H1 (cell line): ENCODE measurements around the gene RBP5. TPM values are rescaled to one million over a fixed set of nuclear protein-coding genes. Genes with fewer than 3 reads are reported as not detected.

Experiments used
- CTCF ChIA-PET: fragments of 300-600 bp; sonication (Branson Sonifier 250); formaldehyde crosslinking; loops from one replicate; lab custom pipeline; 2021; ENCODE audit not compliant: partially characterized antibody; lab: Charles Lee
- POLR2A ChIA-PET: fragments of 300-600 bp; sonication (Branson Sonifier 250); formaldehyde crosslinking; loops from one replicate; lab custom pipeline; 2021; ENCODE audit warnings: inconsistent platforms; ENCODE audit not compliant: partially characterized antibody; lab: Charles Lee
- DNase-seq, 2 experiments: peaks; one replicate each; pipeline versions ENCODE4 v3.0.0 to v3.0.0-alpha.2; 2010 to 2022; ENCODE audit warnings: low spot score in 2 of 2, low read depth in 1 of 2, mixed read lengths in 1 of 2
- FAIRE-seq: peaks from 2 replicates; lab custom pipeline; 2011; peaks lifted over from hg19 to GRCh38; lab: Jason Lieb, UNC
- H2AFZ ChIP-seq: 2 replicates; pipeline ENCODE4 v1.8.1; 2012; ENCODE audit warnings: low read length, inconsistent platforms
- H2AK5ac ChIP-seq: 2 replicates; pipeline ENCODE4 v1.6.1; 2013; ENCODE audit warnings: low read depth, low read length
- H2BK120ac ChIP-seq: replicated peaks from 2 replicates; pipeline ENCODE3; 2013; ENCODE audit warnings: low read depth, low read length, inconsistent platforms
- H2BK12ac ChIP-seq: 2 replicates; pipeline ENCODE4 v1.6.1; 2013; ENCODE audit warnings: low read depth, low read length
- H2BK15ac ChIP-seq: 2 replicates; pipeline ENCODE4 v1.6.1; 2013; ENCODE audit warnings: low read length
- H2BK20ac ChIP-seq: 2 replicates; pipeline ENCODE4 v1.6.1; 2013; ENCODE audit warnings: low read length
- H2BK5ac ChIP-seq: 2 replicates; pipeline ENCODE4 v1.6.1; 2013; ENCODE audit warnings: low read depth, low read length
- H3K14ac ChIP-seq: 2 replicates; pipeline ENCODE4 v1.6.1; 2013; ENCODE audit warnings: inconsistent platforms; ENCODE audit not compliant: insufficient read length
- H3K18ac ChIP-seq: 2 replicates; pipeline ENCODE4 v1.6.1; 2013; ENCODE audit warnings: low read length; ENCODE audit errors: extremely low read depth
- H3K23ac ChIP-seq: 2 replicates; pipeline ENCODE4 v1.6.1; 2013; ENCODE audit warnings: inconsistent platforms; ENCODE audit not compliant: insufficient read length
- H3K23me2 ChIP-seq: 2 replicates; pipeline ENCODE4 v1.6.1; 2013; ENCODE audit warnings: low read depth, low read length
- H3K27ac ChIP-seq: 2 replicates; pipeline ENCODE4 v1.6.1; 2011; ENCODE audit warnings: low read depth, low read length, inconsistent platforms
- H3K27me3 ChIP-seq, 4 experiments: replicated peaks in 1 of 4; 1 replicate in 1 of 4; 2 replicates in 3 of 4; pipeline versions ENCODE4 v1.6.1 to v1.8.1; 2011 to 2013; ENCODE audit warnings: low read length in 3 of 4, mild to moderate bottlenecking in 3 of 4, inconsistent platforms in 2 of 4, mixed read lengths in 2 of 4, moderate library complexity in 1 of 4; ENCODE audit not compliant: control insufficient read depth in 3 of 4, insufficient read depth in 3 of 4; ENCODE audit errors: extremely low read depth in 1 of 4
- H3K36me3 ChIP-seq, 4 experiments: 2 replicates each; pipeline versions ENCODE4 v1.6.1 to v1.8.1; 2011 to 2013; ENCODE audit warnings: mild to moderate bottlenecking in 4 of 4, low read length in 3 of 4, moderate library complexity in 2 of 4, control low read depth in 1 of 4, inconsistent platforms in 1 of 4; ENCODE audit not compliant: insufficient read depth in 4 of 4, control insufficient read depth in 2 of 4
- H3K4ac ChIP-seq: replicated peaks from 2 replicates; pipeline ENCODE3; 2013; ENCODE audit warnings: low read length, low read depth, mixed read lengths, inconsistent platforms; ENCODE audit not compliant: insufficient read length
- H3K4me1 ChIP-seq, 4 experiments: replicated peaks in 1 of 4; 1 replicate in 1 of 4; 2 replicates in 3 of 4; pipeline versions ENCODE4 v1.6.1 to v1.8.1; 2011 to 2013; ENCODE audit warnings: low read length in 3 of 4, inconsistent platforms in 2 of 4, mixed read lengths in 1 of 4; ENCODE audit not compliant: insufficient read depth in 4 of 4, control insufficient read depth in 3 of 4
- H3K4me2 ChIP-seq, 2 experiments: 2 replicates each; pipeline versions ENCODE4 v1.6.1 to v1.8.1; 2011 to 2013; ENCODE audit warnings: low read depth in 2 of 2, low read length in 2 of 2, control low read depth in 1 of 2, inconsistent platforms in 1 of 2, mild to moderate bottlenecking in 1 of 2; ENCODE audit not compliant: insufficient read depth in 1 of 2
- H3K4me3 ChIP-seq, 4 experiments: fragments of 200-600, 300-600 bp in 1 of 4; sonication (generic), shearing (Covaris generic), sonication (Bioruptor Twin) in 1 of 4; 2 replicates each; pipeline versions ENCODE4 v1.5.1 to v1.8.1; 2011 to 2016; ENCODE audit warnings: low read length in 4 of 4, low read depth in 3 of 4, control low read depth in 2 of 4, inconsistent platforms in 2 of 4, mild to moderate bottlenecking in 2 of 4, mixed read lengths in 1 of 4, moderate library complexity in 1 of 4; ENCODE audit not compliant: insufficient read depth in 2 of 4; ENCODE audit errors: extremely low read depth in 1 of 4
- H3K56ac ChIP-seq: replicated peaks from 2 replicates; pipeline ENCODE3; 2013; ENCODE audit warnings: low read depth, mild to moderate bottlenecking, mixed read lengths, low read length, inconsistent platforms; ENCODE audit not compliant: insufficient read length
- H3K79me1 ChIP-seq: 2 replicates; pipeline ENCODE4 v1.6.1; 2013; ENCODE audit warnings: low read depth, low read length, control low read depth
- H3K79me2 ChIP-seq, 2 experiments: 2 replicates each; pipeline versions ENCODE4 v1.6.1 to v1.8.1; 2012 to 2013; ENCODE audit warnings: low read length in 2 of 2, mild to moderate bottlenecking in 2 of 2, inconsistent platforms in 1 of 2; ENCODE audit not compliant: insufficient read depth in 2 of 2, control insufficient read depth in 1 of 2
- H3K9ac ChIP-seq, 4 experiments: replicated peaks in 1 of 4; 1 replicate in 1 of 4; 2 replicates in 3 of 4; pipeline versions ENCODE4 v1.6.1 to v1.8.1; 2011 to 2013; ENCODE audit warnings: low read depth in 3 of 4, low read length in 3 of 4, control low read depth in 2 of 4, mild to moderate bottlenecking in 2 of 4, moderate library complexity in 2 of 4, inconsistent platforms in 1 of 4; ENCODE audit errors: extremely low read depth in 1 of 4
- H3K9me3 ChIP-seq, 2 experiments: 2 replicates each; pipeline versions ENCODE4 v1.6.1 to v1.8.1; 2012 to 2013; ENCODE audit warnings: mild to moderate bottlenecking in 2 of 2, moderate library complexity in 2 of 2, control low read depth in 1 of 2, inconsistent platforms in 1 of 2, low read depth in 1 of 2, low read length in 1 of 2, mixed read lengths in 1 of 2; ENCODE audit not compliant: insufficient read depth in 2 of 2
- H4K20me1 ChIP-seq, 2 experiments: replicated peaks in 1 of 2; 2 replicates each; pipeline versions ENCODE3 to v1.8.1; 2011 to 2013; ENCODE audit warnings: inconsistent platforms in 2 of 2, low read length in 2 of 2, mild to moderate bottlenecking in 1 of 2; ENCODE audit not compliant: insufficient read depth in 2 of 2, control insufficient read depth in 1 of 2
- H4K5ac ChIP-seq: 2 replicates; pipeline ENCODE4 v1.6.1; 2013; ENCODE audit warnings: low read length, low read depth, mixed read lengths, inconsistent platforms; ENCODE audit not compliant: insufficient read length
- H4K8ac ChIP-seq: 2 replicates; pipeline ENCODE4 v1.8.0; 2013; ENCODE audit warnings: mild to moderate bottlenecking, moderate library complexity, low read length, inconsistent platforms; ENCODE audit not compliant: insufficient read depth; ENCODE audit errors: extremely low read depth
- H4K91ac ChIP-seq: replicated peaks from 2 replicates; pipeline ENCODE3; 2013; ENCODE audit warnings: low read length, mixed read lengths, inconsistent platforms; ENCODE audit not compliant: insufficient read length
- CBX5 ChIP-seq: fragments of 300-800, 300-1000 bp; sonication (generic); IDR thresholded peaks from 2 replicates; pipeline ENCODE4 v1.7.1; 2016; ENCODE audit warnings: antibody characterized with exemption, low read length, low read depth
- WGBS, 2 experiments: shearing (Covaris generic) in 1 of 2; methylation state at CpG; one replicate each; pipeline versions ENCODE4 v1.1.6 to v1.1.7; 2013 to 2015; ENCODE audit warnings: low lambda C conversion rate in 2 of 2, mixed read lengths in 2 of 2, inconsistent platforms in 1 of 2, low coverage in 1 of 2, missing lambda C conversion rate in 1 of 2; ENCODE audit not compliant: insufficient replicate concordance in 2 of 2, insufficient coverage in 1 of 2, insufficient read length in 1 of 2; ENCODE audit errors: extremely low coverage in 1 of 2, missing lambda C conversion rate in 1 of 2; 5-methylcytosine and 5-hydroxymethylcytosine counted together
- polyA plus RNA-seq, 7 experiments: library from polyadenylated mRNA; depleted of rRNA in 3 of 7; stranded (reverse) in 5 of 7; unstranded in 2 of 7; fragments of >200 nt in 5 of 7; fragments of 200-250 nt in 2 of 7; gene quantifications; 1 replicate in 5 of 7; 2 replicates in 1 of 7; 4 replicates in 1 of 7; pipeline versions ENCODE4 v1.2.1 to v1.2.3, GENCODE V29; 2011 to 2013; ENCODE audit warnings: missing spikeins in 2 of 7, mixed read lengths in 2 of 7
- total RNA-seq: library from RNA; stranded (reverse); fragmentation: NEBNext Ultra II Directional; extraction: Animal tissue kit (Norgen Biotek cat#: 25700); gene quantifications from 2 replicates; pipeline ENCODE4 v1.2.1, GENCODE V29; 2021

The RBP5 gene
- total and polyA plus RNA-seq, 2 of the 8 experiments (the other 6 are each of a cell fraction or from before 2014, with no cell fraction given): 1.2 to 1.9 TPM

- H2BK5ac ChIP-seq: no peak overlapping the region
- H2BK120ac ChIP-seq: no peak overlapping the region
- peaks cover 2% of the 10 kb centered on the region; the same call in 1 of the 2 replicates for H3K79me1 ChIP-seq
- no peak for DNase-seq
- CTCF ChIA-PET: interaction anchor here (0.6 to 1.7 kb wide), 7 partner anchors 9 to 180 kb away, joined by 3 to 7 read pairs (median 3); no protein-coding TSS in a partner anchor
- no peak overlapping the region for H2BK12ac ChIP-seq
- no peak overlapping the region for H2BK20ac ChIP-seq
- no peak overlapping the region for H2AK5ac ChIP-seq
- peaks cover 0 to 7% (median 2%) of the 10 kb centered on the region in 4 experiments; a peak in 4 of 8 replicates for H3K36me3 ChIP-seq
- no peaks in the 10 kb centered on the region for H3K79me2 ChIP-seq
- 84% methylated on average over 14 of the region's 14 CpGs; no CpG with 5 or more reads in 1 of the 2 experiments for WGBS, 2 experiments
- no peak overlapping the region for H4K5ac ChIP-seq
- H4K8ac ChIP-seq: no peak overlapping the region
- H3K4me2 ChIP-seq: no peak overlapping the region
- H3K4me3 ChIP-seq: no peak overlapping the region
- no peak overlapping the region for H3K14ac ChIP-seq
- no peak overlapping the region for H3K9ac ChIP-seq
- no peak overlapping the region for H3K18ac ChIP-seq
- H3K4ac ChIP-seq: no peak overlapping the region
- no peak overlapping the region for H4K91ac ChIP-seq
- peaks cover 0 to 2% (median under 1%) of the 10 kb centered on the region in 4 experiments; a peak in 1 of 7 replicates for H3K4me1 ChIP-seq
- H2AFZ ChIP-seq: no peak overlapping the region
- H2BK15ac ChIP-seq: no peak overlapping the region
- H3K9me3 ChIP-seq: peaks cover 0 to 3% of the 10 kb centered on the region in 2 experiments; a peak in 2 of 4 replicates
- no peak for FAIRE-seq
- H3K23me2 ChIP-seq: peaks cover 4% of the 10 kb centered on the region
- H3K27ac ChIP-seq: no peak overlapping the region
- no peak overlapping the region for H3K56ac ChIP-seq
- POLR2A ChIA-PET: interaction anchor here (0.6 to 2.7 kb wide), 4 partner anchors 8 to 45 kb away, joined by 3 to 13 read pairs (median 5); partner anchors contain the start of gene C1R
- H3K23ac ChIP-seq: no peak overlapping the region
- H4K20me1 ChIP-seq: peaks cover 0 to 4% of the 10 kb centered on the region in 2 experiments
- H3K27me3 ChIP-seq: no peaks in the 10 kb centered on the region
- TF ChIP-seq CBX5: no peak
Observed at GRCh38 chr12:7103837-7104584, 24.7 kb downstream of the RBP5 start.
